ENCODE data around the gene ASTN2. TPM values are rescaled to one million over a fixed set of nuclear protein-coding genes. Genes with fewer than 3 reads are reported as not detected.
"Not testable (repeated sequence)": the region's sequence is repeated elsewhere in the genome, so short reads cannot be mapped to it uniquely, and the experiment has no call there.

ASTN2 gene
- total RNA-seq, 1 experiment from 2014 or later = 1.8 TPM

DNA sequence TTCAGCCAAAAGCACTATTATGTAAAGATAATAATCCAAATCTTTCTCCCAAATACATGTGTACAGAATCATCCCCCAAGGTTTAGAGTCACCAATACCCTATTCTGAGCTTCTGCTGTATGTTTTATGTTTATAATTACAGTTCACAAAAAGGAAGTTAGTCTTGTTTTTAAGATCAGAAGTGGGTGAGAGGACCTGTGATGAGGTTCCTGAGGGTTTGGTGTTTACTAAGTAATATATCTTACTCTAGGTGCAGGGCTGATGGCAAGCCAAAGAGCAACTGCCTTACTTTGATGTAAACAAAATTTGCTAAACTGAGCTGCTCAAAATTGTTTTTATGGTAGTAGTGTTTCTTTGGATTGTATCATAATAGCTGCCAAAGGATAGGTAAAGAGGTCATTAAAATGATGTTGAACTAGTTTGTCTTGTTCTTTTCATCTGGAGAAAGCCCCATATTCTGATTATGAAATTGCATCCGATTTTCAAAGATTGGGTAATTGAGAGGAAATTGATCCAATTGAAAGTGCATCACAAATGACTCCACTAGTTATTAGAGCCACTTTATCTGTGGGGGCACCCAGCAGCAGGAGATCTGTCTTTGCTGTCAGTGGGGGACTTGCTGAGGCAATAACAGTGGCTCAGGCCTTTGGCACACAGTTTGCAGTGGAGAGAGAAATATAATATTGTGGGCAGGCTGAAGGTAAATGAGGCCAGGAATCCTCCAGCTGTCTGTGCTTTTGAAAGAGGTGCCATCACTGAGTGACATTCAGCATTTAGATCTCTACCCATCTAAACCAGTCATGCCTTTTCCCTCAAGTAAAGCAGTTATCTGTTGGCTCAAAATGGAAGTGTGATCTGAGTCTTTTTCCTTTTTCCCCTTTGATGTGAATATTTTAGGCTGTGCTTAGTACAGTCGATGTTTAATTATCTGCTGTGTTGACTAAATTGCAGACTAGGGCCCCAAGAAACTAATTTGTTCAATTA is 713.7 kb downstream of the ASTN2 start:
- Histone ChIP-seq H3K4me1 (replicated peaks) (peaks cover 9% of the 10 kb centered on the region), H3K9me3 (replicated peaks) (no peaks in the 10 kb centered on the region), H3K36me3 (peaks cover 44% of the 10 kb centered on the region), H3K27me3 (replicated peaks) (no peaks in the 10 kb centered on the region), H3K27ac (no peak overlapping the region), H3K4me3 (no peak overlapping the region)
- no peak for DNase-seq (ENCODE audit: low read depth in 1 of 2, low spot score in 2 of 2)

DNA sequence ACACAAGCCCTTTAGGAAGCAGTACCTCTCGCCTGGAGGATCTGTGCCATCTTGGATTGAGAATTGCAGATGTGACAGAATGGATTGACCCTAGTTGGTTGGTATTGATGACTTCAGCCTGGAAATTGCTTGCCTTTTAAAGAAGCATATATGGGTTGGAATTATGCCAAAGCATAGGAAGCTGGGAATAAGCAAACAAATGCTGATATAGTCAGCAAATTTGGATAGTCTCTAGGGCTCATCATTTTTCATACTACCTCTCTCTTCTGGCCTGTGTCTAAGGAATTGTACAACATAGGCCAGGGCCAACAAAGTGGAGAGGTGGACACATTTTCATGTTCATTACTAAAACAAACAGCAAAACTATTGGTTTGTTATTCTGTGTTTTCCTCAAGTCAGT is 714.6 kb downstream of the ASTN2 start:
- Histone ChIP-seq H3K4me3 (no peak overlapping the region), H3K4me1 (replicated peaks) (peaks cover 9% of the 10 kb centered on the region), H3K27ac (no peak overlapping the region), H3K9me3 (replicated peaks) (no peaks in the 10 kb centered on the region), H3K36me3 (peaks cover 49% of the 10 kb centered on the region), H3K27me3 (replicated peaks) (no peaks in the 10 kb centered on the region)
- no peak for DNase-seq (ENCODE audit: low read depth in 1 of 2, low spot score in 2 of 2)

DNA sequence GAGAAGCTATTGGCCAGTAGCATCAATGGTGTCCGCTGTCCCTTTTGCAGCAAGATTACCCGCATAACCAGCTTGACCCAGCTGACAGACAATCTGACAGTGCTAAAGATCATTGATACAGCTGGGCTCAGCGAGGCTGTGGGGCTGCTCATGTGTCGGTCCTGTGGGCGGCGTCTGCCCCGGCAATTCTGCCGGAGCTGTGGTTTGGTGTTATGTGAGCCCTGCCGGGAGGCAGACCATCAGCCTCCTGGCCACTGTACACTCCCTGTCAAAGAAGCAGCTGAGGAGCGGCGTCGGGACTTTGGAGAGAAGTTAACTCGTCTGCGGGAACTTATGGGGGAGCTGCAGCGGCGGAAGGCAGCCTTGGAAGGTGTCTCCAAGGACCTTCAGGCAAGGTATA is 717.0 kb downstream of the ASTN2 start:
- no peak overlapping the region for H3K27ac ChIP-seq
- no peak overlapping the region for H3K4me3 ChIP-seq
- no peak for DNase-seq (ENCODE audit: low read depth in 1 of 2, low spot score in 2 of 2)
- H3K9me3 ChIP-seq (replicated peaks) = no peaks in the 10 kb centered on the region
- peaks cover 18% of the 10 kb centered on the region for H3K4me1 ChIP-seq (replicated peaks)
- peaks cover 57% of the 10 kb centered on the region for H3K36me3 ChIP-seq
- H3K27me3 ChIP-seq (replicated peaks) = no peaks in the 10 kb centered on the region

DNA sequence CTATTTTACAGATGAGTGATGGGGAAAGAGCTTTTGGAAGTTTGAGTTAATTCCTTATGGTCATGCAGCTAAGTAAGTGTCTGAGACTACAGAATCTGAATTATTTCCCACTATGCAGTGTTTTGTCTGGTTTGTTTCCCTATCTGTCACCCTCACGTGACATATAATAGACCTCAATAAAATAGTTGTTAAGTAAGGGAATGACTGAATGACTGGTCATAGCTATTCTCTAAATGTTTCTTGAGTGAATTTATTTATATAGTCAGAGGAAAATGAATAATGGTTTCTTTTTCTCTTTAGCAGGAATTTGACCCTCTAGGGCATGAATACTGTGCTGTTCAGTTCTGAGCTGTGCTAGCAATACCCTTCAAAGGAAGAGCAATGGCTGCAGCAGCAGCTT is 717.5 kb downstream of the ASTN2 start:
- H3K4me1 ChIP-seq (replicated peaks) = peaks cover 21% of the 10 kb centered on the region
- no peak overlapping the region for H3K27ac ChIP-seq
- peak in 1 of 2 experiments; percentile 55 for DNase-seq (ENCODE audit: low read depth in 1 of 2, low spot score in 2 of 2)
- H3K27me3 ChIP-seq (replicated peaks) = no peaks in the 10 kb centered on the region
- H3K9me3 ChIP-seq (replicated peaks) = no peaks in the 10 kb centered on the region
- H3K4me3 ChIP-seq = no peak overlapping the region
- H3K36me3 ChIP-seq = peaks cover 54% of the 10 kb centered on the region

DNA sequence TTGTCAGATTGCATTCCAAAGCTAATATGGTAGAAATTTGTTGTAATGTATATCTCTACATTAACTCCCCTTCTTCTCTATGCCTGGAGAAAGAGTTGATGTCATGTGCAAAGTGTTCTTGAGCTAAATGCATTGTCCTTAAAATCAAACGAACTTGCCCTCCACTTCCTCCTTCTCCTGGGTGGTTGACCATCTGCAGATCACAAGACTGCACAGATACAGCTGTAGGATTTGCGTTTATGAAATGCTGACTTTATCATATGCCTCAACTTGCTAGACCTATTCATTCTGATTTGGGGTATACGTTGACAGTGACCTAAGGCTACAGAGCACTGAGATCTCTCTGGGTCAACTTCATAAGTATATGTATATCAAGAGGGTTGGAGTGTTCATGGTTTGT is 719.4 kb downstream of the ASTN2 start:
- Histone ChIP-seq H3K4me1 (replicated peaks) (peaks cover 30% of the 10 kb centered on the region), H3K27me3 (replicated peaks) (no peaks in the 10 kb centered on the region), H3K4me3 (no peak overlapping the region), H3K27ac (no peak overlapping the region), H3K36me3 (peaks cover 51% of the 10 kb centered on the region), H3K9me3 (replicated peaks) (no peaks in the 10 kb centered on the region)
- no peak for DNase-seq (ENCODE audit: low read depth in 1 of 2, low spot score in 2 of 2)

DNA sequence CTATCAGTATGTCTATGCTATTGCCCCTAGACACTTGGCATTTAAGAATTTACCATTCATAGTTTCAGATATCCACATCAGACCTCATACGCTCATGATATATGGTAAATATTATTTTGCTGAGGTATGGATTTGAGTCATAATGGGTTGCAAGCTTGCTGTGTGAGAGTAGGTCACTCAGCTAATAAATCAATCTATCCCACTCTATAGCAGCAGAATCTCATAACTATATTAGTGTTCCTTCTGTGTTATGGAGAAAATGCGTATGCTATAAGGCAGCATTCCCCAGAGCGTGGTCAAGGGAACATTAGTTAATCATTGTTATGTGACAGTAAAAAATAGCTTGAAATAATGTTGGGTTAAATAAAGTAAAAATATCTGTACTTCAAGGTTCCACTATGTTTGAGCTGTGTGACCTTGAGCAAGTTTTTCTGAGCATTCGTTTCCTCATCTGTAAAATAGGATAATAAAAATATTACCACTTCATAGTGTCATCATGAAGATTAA is 720.0 kb downstream of the ASTN2 start:
- peaks cover 49% of the 10 kb centered on the region for H3K36me3 ChIP-seq
- no peak overlapping the region for H3K27ac ChIP-seq
- no peak for DNase-seq (ENCODE audit: low read depth in 1 of 2, low spot score in 2 of 2)
- H3K9me3 ChIP-seq (replicated peaks) = no peaks in the 10 kb centered on the region
- H3K27me3 ChIP-seq (replicated peaks) = no peaks in the 10 kb centered on the region
- peaks cover 34% of the 10 kb centered on the region for H3K4me1 ChIP-seq (replicated peaks)
- H3K4me3 ChIP-seq = no peak overlapping the region

DNA sequence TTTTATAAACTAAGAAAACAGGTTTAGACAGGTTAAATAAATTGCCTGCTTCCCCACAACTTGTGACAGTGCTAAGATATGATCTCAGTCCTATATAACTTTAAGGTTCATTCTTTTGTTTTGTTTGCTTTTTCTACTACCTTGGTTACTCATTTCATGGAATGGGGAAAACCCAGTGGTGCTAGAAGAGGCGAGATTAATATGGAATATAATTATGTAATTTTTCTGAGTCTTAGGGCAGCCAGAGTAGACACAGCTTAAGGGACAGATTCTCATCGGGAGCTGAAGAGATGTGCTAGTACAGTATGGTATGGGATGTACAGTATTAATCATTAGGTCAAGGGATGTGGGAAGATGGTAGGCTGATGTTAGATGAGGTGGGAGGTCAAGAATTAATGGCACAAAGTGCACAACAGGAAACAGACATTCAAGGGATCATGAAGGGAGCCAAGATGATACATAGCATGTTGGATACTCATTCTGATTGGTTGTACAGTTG is 721.6 kb downstream of the ASTN2 start:
- H3K27ac ChIP-seq = no peak overlapping the region
- H3K27me3 ChIP-seq (replicated peaks) = no peaks in the 10 kb centered on the region
- H3K9me3 ChIP-seq (replicated peaks) = no peaks in the 10 kb centered on the region
- no peak overlapping the region for H3K4me3 ChIP-seq
- DNase-seq (ENCODE audit: low read depth in 1 of 2, low spot score in 2 of 2) = no peak
- H3K36me3 ChIP-seq = peaks cover 34% of the 10 kb centered on the region
- peaks cover 45% of the 10 kb centered on the region for H3K4me1 ChIP-seq (replicated peaks)

DNA sequence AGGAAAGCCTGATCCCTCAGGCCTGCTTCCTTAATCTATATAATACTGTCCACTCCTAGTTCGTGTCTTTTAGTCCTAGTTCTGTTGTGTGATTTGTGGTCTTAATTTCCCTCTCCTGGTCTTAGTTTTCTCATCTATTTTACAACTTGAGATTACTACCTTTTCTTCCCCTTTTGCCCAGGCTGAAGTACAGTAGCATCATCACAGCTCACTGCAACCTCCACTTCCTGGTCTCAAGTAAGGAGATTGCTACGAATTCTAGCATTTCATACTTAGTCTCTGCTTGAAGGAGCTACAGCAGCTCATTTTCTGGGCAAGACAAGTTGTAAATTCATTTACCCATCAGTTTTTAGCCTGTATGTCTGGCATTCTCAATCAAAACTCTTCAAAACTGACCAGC is 722.2 kb downstream of the ASTN2 start:
- DNase-seq (ENCODE audit: low read depth in 1 of 2, low spot score in 2 of 2) = no peak
- H3K36me3 ChIP-seq = peaks cover 27% of the 10 kb centered on the region
- H3K9me3 ChIP-seq (replicated peaks) = no peaks in the 10 kb centered on the region
- H3K27ac ChIP-seq = no peak overlapping the region
- no peak overlapping the region for H3K4me3 ChIP-seq
- peaks cover 44% of the 10 kb centered on the region for H3K4me1 ChIP-seq (replicated peaks)
- H3K27me3 ChIP-seq (replicated peaks) = no peaks in the 10 kb centered on the region

DNA sequence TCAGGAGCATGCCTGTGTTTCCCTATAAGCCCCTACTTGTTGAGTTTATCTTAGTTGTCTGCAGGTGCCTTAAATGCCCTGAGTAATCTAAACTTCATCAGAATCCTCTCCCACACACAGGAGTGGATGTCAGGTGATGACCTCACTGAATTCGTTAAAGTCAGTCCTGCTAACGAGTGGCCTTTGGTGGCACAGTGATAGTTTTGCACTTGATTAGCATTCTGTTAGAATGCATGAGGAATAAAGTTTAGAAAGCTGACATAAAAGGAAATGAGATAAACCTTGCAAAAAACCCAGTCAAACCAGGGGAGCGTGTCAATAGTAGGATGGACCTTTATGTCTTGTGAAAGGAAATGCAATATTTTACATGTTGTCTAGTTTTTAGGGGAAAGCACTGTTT is 723.2 kb downstream of the ASTN2 start:
- DNase-seq (ENCODE audit: low read depth in 1 of 2, low spot score in 2 of 2) = no peak
- Histone ChIP-seq H3K4me1 (replicated peaks) (peaks cover 46% of the 10 kb centered on the region), H3K27me3 (replicated peaks) (no peaks in the 10 kb centered on the region), H3K4me3 (no peak overlapping the region), H3K9me3 (replicated peaks) (no peaks in the 10 kb centered on the region), H3K27ac (no peak overlapping the region), H3K36me3 (peaks cover 26% of the 10 kb centered on the region)

DNA sequence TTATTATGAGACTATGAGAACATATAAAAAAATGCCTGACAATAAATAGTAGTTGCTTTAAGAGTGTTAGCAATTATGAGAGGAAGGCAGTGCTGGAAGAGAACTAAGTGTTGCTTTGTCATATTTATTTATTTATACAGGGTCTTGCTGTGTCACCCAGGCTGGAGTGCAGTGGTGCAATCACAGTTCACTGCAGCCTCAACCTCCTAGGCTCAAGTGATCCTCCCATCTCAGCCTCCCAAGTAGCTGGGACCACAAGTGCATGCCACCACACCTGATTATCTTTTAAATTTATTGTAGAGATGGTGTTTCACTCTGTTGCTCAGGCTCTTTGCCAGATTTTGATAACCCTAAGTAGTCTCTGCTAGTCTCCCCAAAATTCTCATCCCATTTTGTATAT is 724.1 kb downstream of the ASTN2 start:
- not testable (repeated sequence) for H3K27me3 ChIP-seq (replicated peaks); H3K9me3 ChIP-seq (replicated peaks); H3K27ac ChIP-seq; DNase-seq (ENCODE audit: low read depth in 1 of 2, low spot score in 2 of 2); H3K4me3 ChIP-seq
- Histone ChIP-seq H3K36me3 (peaks cover 26% of the 10 kb centered on the region), H3K4me1 (replicated peaks) (peaks cover 53% of the 10 kb centered on the region)

DNA sequence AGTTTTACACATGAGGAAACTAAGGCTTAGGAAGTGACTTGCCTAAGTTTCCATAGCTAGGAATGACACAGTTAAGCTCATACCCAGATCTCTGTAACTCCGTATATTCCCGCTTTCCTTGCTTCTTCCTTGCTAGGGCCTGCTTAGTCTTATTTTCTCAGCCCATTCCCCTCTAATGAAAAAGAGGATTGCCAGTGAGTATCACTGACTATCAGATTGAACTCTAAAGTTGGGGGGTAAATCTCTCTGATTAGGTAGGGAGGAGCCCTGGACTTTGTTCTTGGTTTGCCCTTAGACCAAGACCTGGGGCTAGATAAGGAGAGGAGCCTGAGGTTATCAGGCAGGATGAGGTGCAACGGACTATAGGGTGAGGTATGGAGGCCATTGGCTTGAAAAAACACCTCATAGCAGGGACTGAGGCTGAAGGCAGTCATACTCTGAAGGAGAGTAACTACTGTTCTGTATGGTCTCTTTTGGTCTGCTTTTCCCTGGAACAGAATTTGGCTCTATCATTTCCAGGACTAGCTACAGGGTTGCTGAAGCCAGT is 725.3 kb downstream of the ASTN2 start:
- Histone ChIP-seq H3K36me3 (peaks cover 15% of the 10 kb centered on the region), H3K4me1 (replicated peaks) (peaks cover 53% of the 10 kb centered on the region), H3K27ac (no peak overlapping the region), H3K27me3 (replicated peaks) (no peaks in the 10 kb centered on the region), H3K4me3 (no peak overlapping the region), H3K9me3 (replicated peaks) (no peaks in the 10 kb centered on the region)
- DNase-seq (ENCODE audit: low read depth in 1 of 2, low spot score in 2 of 2) = no peak

DNA sequence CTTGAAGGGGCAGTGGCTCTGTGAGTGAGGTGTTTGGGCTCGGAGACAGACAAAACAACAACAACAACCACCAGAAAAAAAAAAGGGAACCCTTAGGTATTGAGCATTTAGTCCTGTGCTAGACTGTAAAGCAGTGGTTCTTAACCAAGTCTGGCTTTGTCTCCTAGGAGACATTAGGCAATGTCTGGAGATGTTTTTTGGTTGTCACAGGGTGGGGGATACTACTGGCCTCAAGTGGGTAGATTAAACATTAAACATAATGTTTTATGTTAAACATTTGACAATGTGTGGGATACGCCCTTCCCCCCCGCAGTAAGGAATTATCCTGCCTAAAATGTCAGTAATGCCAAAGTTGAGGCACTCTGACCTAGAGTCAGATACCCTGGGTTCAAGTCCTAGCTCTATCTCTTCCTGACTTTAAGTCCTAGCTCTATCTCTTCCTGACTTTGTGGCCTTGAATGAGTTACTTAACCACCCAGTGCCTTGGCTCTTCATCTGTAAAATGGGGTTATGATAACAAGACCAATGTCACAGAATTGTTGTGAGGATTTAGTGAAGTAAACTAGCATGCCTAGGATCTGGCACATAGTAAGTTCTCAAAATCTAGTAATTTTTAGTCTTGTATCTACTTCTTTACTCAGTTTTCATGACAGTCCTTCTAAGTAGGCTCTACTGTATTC is 725.9 kb downstream of the ASTN2 start:
- peaks cover 14% of the 10 kb centered on the region for H3K36me3 ChIP-seq
- H3K27ac ChIP-seq = no peak overlapping the region
- no peaks in the 10 kb centered on the region for H3K9me3 ChIP-seq (replicated peaks)
- no peak for DNase-seq (ENCODE audit: low read depth in 1 of 2, low spot score in 2 of 2)
- peaks cover 53% of the 10 kb centered on the region for H3K4me1 ChIP-seq (replicated peaks)
- H3K4me3 ChIP-seq = no peak overlapping the region
- no peaks in the 10 kb centered on the region for H3K27me3 ChIP-seq (replicated peaks)

DNA sequence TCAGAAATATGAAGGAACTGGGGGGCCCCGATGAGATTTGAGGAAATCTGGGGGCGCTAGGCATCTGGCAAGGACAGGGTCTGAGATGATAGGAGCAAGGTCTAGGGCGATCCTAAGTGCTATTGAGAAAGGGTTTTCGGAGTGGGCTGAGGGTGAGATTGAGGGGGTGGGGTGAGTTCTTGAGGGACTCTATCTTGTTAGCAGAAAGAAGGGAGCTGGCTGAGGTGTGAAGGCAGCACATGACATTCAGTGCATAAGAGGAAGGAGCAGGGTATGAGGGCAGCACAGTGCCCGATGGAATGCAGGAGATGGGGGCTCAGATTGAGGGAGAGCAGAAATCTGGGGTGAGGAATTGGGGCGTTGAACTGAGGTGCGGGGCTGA is 727.1 kb downstream of the ASTN2 start:
- DNase-seq (ENCODE audit: low read depth in 1 of 2, low spot score in 2 of 2) = peak in 1 of 2 experiments; percentile 20
- peaks cover 43% of the 10 kb centered on the region for H3K4me1 ChIP-seq (replicated peaks)
- H3K27ac ChIP-seq = no peak overlapping the region; the same call in 1 of the 2 replicates
- peak overlapping the region; percentile 49 for H3K4me3 ChIP-seq
- no peaks in the 10 kb centered on the region for H3K9me3 ChIP-seq (replicated peaks)
- peaks cover 12% of the 10 kb centered on the region for H3K36me3 ChIP-seq
- no peaks in the 10 kb centered on the region for H3K27me3 ChIP-seq (replicated peaks)
